NCI-H2029 treated with DMSO at 0.1 percent for 48 hours (cell line): ENCODE results near the gene TMEM95.

Experiments used
- DNase-seq: peaks from one replicate; lab custom pipeline; 2025; lab: John Stamatoyannopoulos, UW

The TMEM95 gene

GRCh38 chr17:7404737-7405349 is 49.9 kb downstream of the TMEM95 start:
- DNase-seq, result no peak

- no peak for DNase-seq
These were observed 50.6 kb downstream of the TMEM95 start for GRCh38 chr17:7405350-7406234.

- no peak for DNase-seq
These were observed 51.4 kb downstream of the TMEM95 start for GRCh38 chr17:7406235-7406825.
